K562 (cell line): ENCODE results near the gene REEP3. TPM values are rescaled to one million over a fixed set of nuclear protein-coding genes. Genes with fewer than 3 reads are reported as not detected.

ENCODE experiments used
- ATF3 ChIP-seq, 2 experiments: fragments of 450-650 bp in 1 of 2; sonication (generic) in 1 of 2; formaldehyde crosslinking in 1 of 2; IDR thresholded peaks in 1 of 2; conservative IDR thresholded peaks in 1 of 2; 2 replicates each; pipeline versions ENCODE4 v1.6.1 to v1.8.1; 2016 to 2023; ENCODE audit warnings: mild to moderate bottlenecking in 2 of 2, moderate library complexity in 2 of 2, inconsistent platforms in 1 of 2, missing genetic modification reagents in 1 of 2
- ATF7 ChIP-seq: fragments of 450-650 bp; IDR thresholded peaks from 2 replicates; pipeline ENCODE4 v1.7.1; 2014; ENCODE audit warnings: mild to moderate bottlenecking, moderate library complexity
- DLX4 ChIP-seq: fragments of 250-450 bp; sonication (Bioruptor Pico); IDR thresholded peaks from 2 replicates; pipeline ENCODE4 v1.6.1; 2021; ENCODE audit warnings: mild to moderate bottlenecking
- KDM2B ChIP-seq: fragments of 250-450 bp; sonication (Bioruptor Pico); IDR thresholded peaks from 2 replicates; pipeline ENCODE4 v1.8.0; 2021; ENCODE audit warnings: mild to moderate bottlenecking, moderate library complexity
- KHSRP ChIP-seq: fragments of 450-650 bp; IDR thresholded peaks from 2 replicates; pipeline ENCODE4 v1.6.1; 2017
- L3MBTL2 ChIP-seq: fragments of 450-650 bp; IDR thresholded peaks from 2 replicates; pipeline ENCODE4 v1.6.1; 2016; ENCODE audit warnings: mild to moderate bottlenecking, moderate library complexity
- NELFE ChIP-seq: IDR thresholded peaks from 2 replicates; pipeline ENCODE4 v1.6.1; 2011; ENCODE audit warnings: mild to moderate bottlenecking; ENCODE audit not compliant: insufficient read depth, insufficient read length
- RBM34 ChIP-seq: fragments of 200-400 bp; formaldehyde crosslinking; IDR thresholded peaks from 2 replicates; pipeline ENCODE4 v1.6.1; 2018; ENCODE audit warnings: low read length, borderline replicate concordance; ENCODE audit not compliant: insufficient read depth
- SIN3A ChIP-seq, 2 experiments: fragments of 150-350 bp in 1 of 2; IDR thresholded peaks; 2 replicates each; pipeline ENCODE4 v1.6.1; 2011 to 2016; ENCODE audit warnings: borderline replicate concordance in 2 of 2, low read depth in 2 of 2, low read length in 2 of 2, mild to moderate bottlenecking in 2 of 2, moderate library complexity in 2 of 2; ENCODE audit not compliant: control insufficient read depth in 1 of 2
- TRIM24 ChIP-seq, 2 experiments: fragments of 450-650 bp; IDR thresholded peaks; 2 replicates each; pipeline ENCODE4 v1.6.1; 2016
- TSHZ1 ChIP-seq: fragments of 250-450 bp; sonication (Bioruptor Pico); IDR thresholded peaks from 2 replicates; pipeline ENCODE4 v1.4.0; 2020; ENCODE audit warnings: mild to moderate bottlenecking, moderate library complexity
- ZNF133 ChIP-seq: fragments of 250-450 bp; sonication (Bioruptor Pico); IDR thresholded peaks from 2 replicates; pipeline ENCODE4 v1.4.0; 2020; ENCODE audit warnings: mild to moderate bottlenecking
- ZNF24 ChIP-seq: fragments of 450-650 bp; IDR thresholded peaks from 2 replicates; pipeline ENCODE4 v1.6.1; 2016
- ZSCAN32 ChIP-seq: fragments of 450-650 bp; formaldehyde crosslinking; IDR thresholded peaks from 2 replicates; pipeline ENCODE4 v1.4.0; 2020; ENCODE audit warnings: mild to moderate bottlenecking, moderate library complexity
- polyA plus RNA-seq, 8 experiments: library from polyadenylated mRNA; depleted of rRNA in 4 of 8; stranded (reverse) in 5 of 8; unstranded in 3 of 8; fragments of >200 nt; fragmentation: Nextera tagmentation in 2 of 8; fragmentation: Illumina TruSeq in 1 of 8; extraction: Ambion mirVana in 2 of 8; extraction: Trizol in 1 of 8; gene quantifications; 2 replicates each; pipeline versions ENCODE4 v1.2.1 to v1.2.3, GENCODE V29; 2011 to 2014; ENCODE audit warnings: inconsistent platforms in 1 of 8, missing spikeins in 1 of 8
- total RNA-seq, 7 experiments: library from RNA; depleted of rRNA in 6 of 7; stranded (reverse); fragments of >200 nt in 6 of 7; fragmentation: Illumina TruSeq in 2 of 7; extraction: Trizol in 2 of 7; gene quantifications; 2 replicates each; pipeline versions ENCODE4 v1.2.1 to v1.2.3, GENCODE V29; 2011 to 2021; ENCODE audit warnings: low replicate concordance in 1 of 7
- TF ChIP-seq, protein P1 (sequence below): fragments of 250-450 bp; sonication (Bioruptor Pico); IDR thresholded peaks from 2 replicates; pipeline ENCODE4 v1.9.0; 2021; ENCODE audit warnings: mild to moderate bottlenecking, inconsistent platforms
- TF ChIP-seq, protein P2 (sequence below): fragments of 200-400 bp; formaldehyde crosslinking; IDR thresholded peaks from 2 replicates; pipeline ENCODE4 v1.6.1; 2017; ENCODE audit warnings: mild to moderate bottlenecking, low read depth, low read length, moderate library complexity

The REEP3 gene
- total and polyA plus RNA-seq, 9 of the 15 experiments (the other 6 are each of a cell fraction or from before 2014, with no cell fraction given) = 3.4 to 13.4 (median 9.2) TPM

GRCh38 chr10:63520500-63521415 is at the start of gene REEP3 (continued):
- TF ChIP-seq SIN3A (IDR thresholded peaks at IDR 0.05; ENCODE audit: borderline replicate concordance in 2 of 2, control insufficient read depth in 1 of 2, low read depth in 2 of 2, low read length in 2 of 2) (no peak), TSHZ1 (CRISPR knock-in tag) (no peak), TRIM24 (IDR thresholded peaks at IDR 0.05) (peak; percentile 60 to 86), KHSRP (no peak), ATF3 (IDR thresholded peaks at IDR 0.05) (no peak), ATF3 (CRISPR knock-in tag; conservative IDR thresholded peaks at IDR 0.05) (no peak; the same call in 1 of the 2 replicates), NELFE (no peak), ATF7 (no peak; the same call in 1 of the 2 replicates), RBM34 (no peak), L3MBTL2 (peak; percentile 86), ZNF24 (peak; percentile 17; the same call in 1 of the 2 replicates), KDM2B (no peak), DLX4 (CRISPR knock-in tag) (no peak), ZSCAN32 (CRISPR knock-in tag) (no peak), ZNF133 (CRISPR knock-in tag) (no peak)
- TF ChIP-seq, protein P1, sequence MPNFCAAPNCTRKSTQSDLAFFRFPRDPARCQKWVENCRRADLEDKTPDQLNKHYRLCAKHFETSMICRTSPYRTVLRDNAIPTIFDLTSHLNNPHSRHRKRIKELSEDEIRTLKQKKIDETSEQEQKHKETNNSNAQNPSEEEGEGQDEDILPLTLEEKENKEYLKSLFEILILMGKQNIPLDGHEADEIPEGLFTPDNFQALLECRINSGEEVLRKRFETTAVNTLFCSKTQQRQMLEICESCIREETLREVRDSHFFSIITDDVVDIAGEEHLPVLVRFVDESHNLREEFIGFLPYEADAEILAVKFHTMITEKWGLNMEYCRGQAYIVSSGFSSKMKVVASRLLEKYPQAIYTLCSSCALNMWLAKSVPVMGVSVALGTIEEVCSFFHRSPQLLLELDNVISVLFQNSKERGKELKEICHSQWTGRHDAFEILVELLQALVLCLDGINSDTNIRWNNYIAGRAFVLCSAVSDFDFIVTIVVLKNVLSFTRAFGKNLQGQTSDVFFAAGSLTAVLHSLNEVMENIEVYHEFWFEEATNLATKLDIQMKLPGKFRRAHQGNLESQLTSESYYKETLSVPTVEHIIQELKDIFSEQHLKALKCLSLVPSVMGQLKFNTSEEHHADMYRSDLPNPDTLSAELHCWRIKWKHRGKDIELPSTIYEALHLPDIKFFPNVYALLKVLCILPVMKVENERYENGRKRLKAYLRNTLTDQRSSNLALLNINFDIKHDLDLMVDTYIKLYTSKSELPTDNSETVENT = peak; percentile 18; the same call in 1 of the 2 replicates
- TF ChIP-seq, protein P2, sequence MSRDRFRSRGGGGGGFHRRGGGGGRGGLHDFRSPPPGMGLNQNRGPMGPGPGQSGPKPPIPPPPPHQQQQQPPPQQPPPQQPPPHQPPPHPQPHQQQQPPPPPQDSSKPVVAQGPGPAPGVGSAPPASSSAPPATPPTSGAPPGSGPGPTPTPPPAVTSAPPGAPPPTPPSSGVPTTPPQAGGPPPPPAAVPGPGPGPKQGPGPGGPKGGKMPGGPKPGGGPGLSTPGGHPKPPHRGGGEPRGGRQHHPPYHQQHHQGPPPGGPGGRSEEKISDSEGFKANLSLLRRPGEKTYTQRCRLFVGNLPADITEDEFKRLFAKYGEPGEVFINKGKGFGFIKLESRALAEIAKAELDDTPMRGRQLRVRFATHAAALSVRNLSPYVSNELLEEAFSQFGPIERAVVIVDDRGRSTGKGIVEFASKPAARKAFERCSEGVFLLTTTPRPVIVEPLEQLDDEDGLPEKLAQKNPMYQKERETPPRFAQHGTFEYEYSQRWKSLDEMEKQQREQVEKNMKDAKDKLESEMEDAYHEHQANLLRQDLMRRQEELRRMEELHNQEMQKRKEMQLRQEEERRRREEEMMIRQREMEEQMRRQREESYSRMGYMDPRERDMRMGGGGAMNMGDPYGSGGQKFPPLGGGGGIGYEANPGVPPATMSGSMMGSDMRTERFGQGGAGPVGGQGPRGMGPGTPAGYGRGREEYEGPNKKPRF = no peak
